DOHH2 (cell line): ENCODE measurements around the gene HHAT.

Source experiments
- CTCF ChIP-seq: fragments of 200-600 bp; sonication (generic); IDR thresholded peaks from one replicate; pipeline ENCODE4 v1.5.1; 2014; ENCODE audit warnings: antibody characterized with exemption, mild to moderate bottlenecking, low read depth, low read length; ENCODE audit not compliant: poor library complexity, severe bottlenecking
- EZH2phosphoT487 ChIP-seq: fragments of 200-600 bp; sonication (generic); IDR thresholded peaks from 2 replicates; pipeline ENCODE4 v1.6.1; 2017; ENCODE audit warnings: borderline replicate concordance, mild to moderate bottlenecking, antibody characterized with exemption, low read length, moderate library complexity, mixed read lengths

- TF ChIP-seq CTCF (no peak), EZH2phosphoT487 (no peak)
These were observed 7.7 kb downstream of the HHAT start for GRCh38 chr1:210336362-210336761.
